Suprapubic skin (tissue), 4 donors: ENCODE measurements around the gene ABCC6. TPM values are rescaled to one million over a fixed set of nuclear protein-coding genes. Genes with fewer than 3 reads are reported as not detected.

Experiments used
- DNase-seq, 2 donors: peaks; one replicate each; pipeline ENCODE4 v3.0.0-alpha.2; 2019; ENCODE audit warnings: low spot score in 2 of 2
- H3K27ac ChIP-seq: fragments of 200-600 bp; sonication (generic); one replicate; pipeline ENCODE4 v1.5.1; 2019
- H3K27me3 ChIP-seq: fragments of 200-600 bp; sonication (generic); one replicate; pipeline ENCODE4 v1.5.1; 2019
- H3K36me3 ChIP-seq: fragments of 200-600 bp; sonication (generic); one replicate; pipeline ENCODE4 v1.5.1; 2019
- H3K4me1 ChIP-seq: fragments of 200-600 bp; sonication (generic); one replicate; pipeline ENCODE4 v1.5.1; 2019
- H3K4me3 ChIP-seq: fragments of 200-600 bp; sonication (generic); one replicate; pipeline ENCODE4 v1.5.1; 2019; ENCODE audit warnings: mild to moderate bottlenecking
- H3K9me3 ChIP-seq: fragments of 200-600 bp; sonication (generic); one replicate; pipeline ENCODE4 v1.5.1; 2019
- EP300 ChIP-seq: sonication (generic); formaldehyde crosslinking; IDR thresholded peaks from one replicate; pipeline ENCODE4 v1.6.1; 2017; ENCODE audit warnings: antibody characterized with exemption
- POLR2A ChIP-seq, 2 donors: fragments of 450-650 bp; IDR thresholded peaks; one replicate each; pipeline ENCODE4 v1.6.1; 2017; ENCODE audit warnings: antibody characterized with exemption in 2 of 2, mild to moderate bottlenecking in 2 of 2, moderate library complexity in 2 of 2
- POLR2AphosphoS5 ChIP-seq, 3 donors: sonication (generic); formaldehyde crosslinking; IDR thresholded peaks; one replicate each; pipeline ENCODE4 v1.6.1; 2017; ENCODE audit warnings: antibody characterized with exemption in 3 of 3
- WGBS: methylation state at CpG from one replicate; pipeline ENCODE4 v1.1.5; 2018; 5-methylcytosine and 5-hydroxymethylcytosine counted together
- total RNA-seq, 4 donors: library from RNA; depleted of rRNA; stranded (reverse); fragments of >200 nt; gene quantifications; one replicate each; pipeline ENCODE4 v1.1.0, GENCODE V29; 2016
- TF ChIP-seq, protein P1 (sequence below), 2 donors: fragments of 200-600 bp in 1 of 2; fragments of 450-650 bp in 1 of 2; sonication (generic) in 1 of 2; IDR thresholded peaks; one replicate each; pipeline ENCODE4 v1.5.1; 2016 to 2019; ENCODE audit warnings: antibody characterized with exemption in 2 of 2, mild to moderate bottlenecking in 1 of 2, moderate library complexity in 1 of 2

The ABCC6 gene
- total RNA-seq, 4 donors from 2014 or later = 0.49 to 3.4 (median 1.2) TPM

GRCh38 chr16:16111639-16112038 lies 111.7 kb downstream of the ABCC6 start:
- TF ChIP-seq, protein P1, sequence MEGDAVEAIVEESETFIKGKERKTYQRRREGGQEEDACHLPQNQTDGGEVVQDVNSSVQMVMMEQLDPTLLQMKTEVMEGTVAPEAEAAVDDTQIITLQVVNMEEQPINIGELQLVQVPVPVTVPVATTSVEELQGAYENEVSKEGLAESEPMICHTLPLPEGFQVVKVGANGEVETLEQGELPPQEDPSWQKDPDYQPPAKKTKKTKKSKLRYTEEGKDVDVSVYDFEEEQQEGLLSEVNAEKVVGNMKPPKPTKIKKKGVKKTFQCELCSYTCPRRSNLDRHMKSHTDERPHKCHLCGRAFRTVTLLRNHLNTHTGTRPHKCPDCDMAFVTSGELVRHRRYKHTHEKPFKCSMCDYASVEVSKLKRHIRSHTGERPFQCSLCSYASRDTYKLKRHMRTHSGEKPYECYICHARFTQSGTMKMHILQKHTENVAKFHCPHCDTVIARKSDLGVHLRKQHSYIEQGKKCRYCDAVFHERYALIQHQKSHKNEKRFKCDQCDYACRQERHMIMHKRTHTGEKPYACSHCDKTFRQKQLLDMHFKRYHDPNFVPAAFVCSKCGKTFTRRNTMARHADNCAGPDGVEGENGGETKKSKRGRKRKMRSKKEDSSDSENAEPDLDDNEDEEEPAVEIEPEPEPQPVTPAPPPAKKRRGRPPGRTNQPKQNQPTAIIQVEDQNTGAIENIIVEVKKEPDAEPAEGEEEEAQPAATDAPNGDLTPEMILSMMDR (IDR thresholded peaks at IDR 0.05) = no peak
- TF ChIP-seq POLR2A (IDR thresholded peaks at IDR 0.05) (no peak), EP300 (no peak), POLR2AphosphoS5 (IDR thresholded peaks at IDR 0.05) (no peak)
- peaks cover 93% of the 10 kb centered on the region for H3K36me3 ChIP-seq
- no peak overlapping the region for H3K4me3 ChIP-seq
- H3K4me1 ChIP-seq = no peaks in the 10 kb centered on the region
- no peak overlapping the region for H3K27ac ChIP-seq
- no peak for DNase-seq
- no peaks in the 10 kb centered on the region for H3K9me3 ChIP-seq
- no peaks in the 10 kb centered on the region for H3K27me3 ChIP-seq
- 94% methylated on average over 4 of the region's 4 CpGs for WGBS

DNA sequence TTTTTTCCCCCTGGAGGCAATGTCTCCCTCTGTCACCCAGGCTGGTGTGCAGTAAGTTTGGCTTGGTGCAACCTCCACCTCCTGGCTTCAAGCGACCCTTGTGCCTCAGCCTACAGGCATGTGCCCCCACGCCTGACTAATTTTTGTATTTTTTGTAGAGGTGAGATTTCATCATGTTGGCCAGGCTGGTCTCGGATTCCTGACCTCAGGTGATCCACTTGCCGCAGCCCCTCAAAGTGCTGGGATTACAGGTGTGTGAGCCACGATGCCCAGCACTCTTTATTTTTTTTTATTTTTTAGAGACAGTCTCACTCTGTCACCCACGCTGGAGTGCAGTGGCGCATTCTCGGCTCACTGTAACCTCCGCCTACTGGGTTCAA lies 113.2 kb downstream of the ABCC6 start:
- Histone ChIP-seq H3K27ac (no peak overlapping the region), H3K9me3 (no peaks in the 10 kb centered on the region), H3K27me3 (no peaks in the 10 kb centered on the region), H3K4me1 (no peaks in the 10 kb centered on the region), H3K4me3 (no peak overlapping the region), H3K36me3 (peaks cover 81% of the 10 kb centered on the region)
- TF ChIP-seq POLR2A (IDR thresholded peaks at IDR 0.05) (no peak), EP300 (no peak), POLR2AphosphoS5 (IDR thresholded peaks at IDR 0.05) (no peak)
- TF ChIP-seq, protein P1 (IDR thresholded peaks at IDR 0.05) = no peak
- over 99% methylated on average over 9 of the region's 9 CpGs for WGBS
- no peak for DNase-seq

DNA sequence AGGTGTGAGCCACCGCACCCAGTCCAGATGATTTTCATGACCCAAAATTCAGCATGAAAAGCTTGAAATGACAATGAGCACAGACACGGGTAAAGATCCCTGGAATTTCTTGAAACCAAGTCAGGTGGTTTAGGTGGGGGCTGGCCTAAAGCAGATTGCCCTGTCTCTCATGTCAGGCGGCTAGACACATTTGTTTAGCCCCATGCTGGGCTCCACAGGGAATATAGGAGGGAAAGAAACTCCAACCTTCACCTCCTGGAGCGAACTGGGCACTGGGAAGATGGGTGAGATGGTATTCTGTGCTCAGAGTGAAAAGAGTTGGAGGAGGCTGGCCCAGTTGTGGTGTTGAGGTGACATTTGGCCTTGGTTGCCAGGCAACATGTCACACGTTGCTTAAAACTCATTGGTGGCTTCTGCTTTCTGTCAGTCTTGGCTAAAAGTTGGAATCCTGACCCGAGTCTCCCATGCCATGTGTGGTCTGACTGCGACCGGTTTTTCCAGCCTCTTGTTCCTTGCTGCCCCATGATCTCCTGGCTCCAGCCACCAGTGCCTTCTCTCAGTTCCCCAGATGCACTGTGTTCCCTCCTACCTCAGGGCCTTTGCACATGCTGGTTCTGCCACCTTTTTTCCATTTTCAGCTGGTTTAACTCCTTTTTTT lies 113.7 kb downstream of the ABCC6 start:
- Histone ChIP-seq H3K4me3 (no peak overlapping the region), H3K36me3 (peaks cover 76% of the 10 kb centered on the region), H3K9me3 (no peaks in the 10 kb centered on the region), H3K27ac (no peak overlapping the region), H3K27me3 (no peaks in the 10 kb centered on the region), H3K4me1 (no peaks in the 10 kb centered on the region)
- DNase-seq = no peak
- no peak for TF ChIP-seq POLR2AphosphoS5 (IDR thresholded peaks at IDR 0.05)
- TF ChIP-seq, protein P1 (IDR thresholded peaks at IDR 0.05) = no peak
- no peak for TF ChIP-seq POLR2A (IDR thresholded peaks at IDR 0.05)
- no peak for TF ChIP-seq EP300
- WGBS = 84% methylated on average over 7 of the region's 8 CpGs

DNA sequence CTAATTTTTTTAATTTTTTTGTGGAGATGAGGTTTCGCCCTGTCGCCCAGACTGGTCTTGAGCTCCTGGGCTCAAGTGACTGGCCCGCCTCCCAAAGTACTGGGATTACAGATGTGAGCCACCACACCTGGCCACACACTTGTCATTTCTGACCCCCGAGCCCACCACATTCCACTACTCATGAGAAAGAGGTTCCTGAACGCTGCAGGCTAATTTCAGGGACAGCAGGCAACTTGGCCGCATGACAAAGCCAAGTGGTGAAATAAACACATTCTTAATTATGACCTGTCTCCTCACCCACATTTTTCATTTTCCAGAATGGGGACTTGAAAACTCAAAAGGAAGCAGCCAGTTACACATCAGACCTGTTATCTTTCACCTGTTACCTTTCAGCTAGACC lies 114.5 kb downstream of the ABCC6 start:
- Histone ChIP-seq H3K4me3 (no peak overlapping the region), H3K27ac (no peak overlapping the region), H3K36me3 (peaks cover 72% of the 10 kb centered on the region), H3K27me3 (no peaks in the 10 kb centered on the region), H3K4me1 (no peaks in the 10 kb centered on the region), H3K9me3 (no peaks in the 10 kb centered on the region)
- TF ChIP-seq EP300 (no peak), POLR2A (IDR thresholded peaks at IDR 0.05) (no peak), POLR2AphosphoS5 (IDR thresholded peaks at IDR 0.05) (no peak)
- TF ChIP-seq, protein P1 (IDR thresholded peaks at IDR 0.05) = no peak
- DNase-seq = no peak
- WGBS = 91% methylated on average over 6 of the region's 6 CpGs

DNA sequence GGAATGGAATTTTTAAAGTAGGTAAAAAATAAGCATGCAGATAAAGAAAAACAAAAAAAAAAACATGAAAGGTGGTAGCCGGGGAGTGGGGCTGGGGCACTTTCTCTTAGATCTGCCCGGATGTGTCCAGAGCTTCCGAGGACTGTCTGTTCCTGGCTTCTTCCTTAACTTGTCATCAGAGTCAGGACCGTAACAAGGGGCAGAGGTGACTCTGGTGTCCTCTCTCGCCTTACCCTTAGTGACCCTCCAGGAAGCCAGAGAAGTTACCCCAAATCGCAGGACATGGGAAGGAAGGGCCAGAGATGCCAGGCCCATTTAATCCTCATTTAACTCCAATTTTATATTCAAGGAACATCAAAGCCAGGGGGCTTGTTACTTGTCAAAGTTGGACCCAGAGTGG lies 115.5 kb downstream of the ABCC6 start:
- WGBS = 80% methylated on average over 6 of the region's 6 CpGs
- H3K36me3 ChIP-seq = peaks cover 72% of the 10 kb centered on the region

More for the DNA sequence above, 115.5 kb downstream of the ABCC6 start:
- Histone ChIP-seq H3K9me3 (no peaks in the 10 kb centered on the region), H3K27me3 (no peaks in the 10 kb centered on the region), H3K4me3 (no peak overlapping the region), H3K27ac (no peak overlapping the region), H3K4me1 (no peaks in the 10 kb centered on the region)
- no peak for DNase-seq
- TF ChIP-seq EP300 (no peak), POLR2A (IDR thresholded peaks at IDR 0.05) (no peak), POLR2AphosphoS5 (IDR thresholded peaks at IDR 0.05) (no peak)
- TF ChIP-seq, protein P1 (IDR thresholded peaks at IDR 0.05) = no peak
